Measurements from ENCODE around the gene NUDC. TPM values are rescaled to one million over a fixed set of nuclear protein-coding genes. Genes with fewer than 3 reads are reported as not detected.

Gene NUDC
- total RNA-seq, 4 donors from 2014 or later, result 20.6 to 133 (median 41.0) TPM

GRCh38 chr1:26949266-26949925, 27.9 kb downstream of the NUDC start:
- no peaks in the 10 kb centered on the region for H3K4me1 ChIP-seq
- no peaks in the 10 kb centered on the region for H3K36me3 ChIP-seq
- H3K9me3 ChIP-seq, result no peaks in the 10 kb centered on the region
- TF ChIP-seq POLR2A (IDR thresholded peaks at IDR 0.05) (no peak), CTCF (IDR thresholded peaks at IDR 0.05) (no peak)
- no peak overlapping the region for H3K27ac ChIP-seq
- no peak for DNase-seq
- H3K27me3 ChIP-seq, result no peaks in the 10 kb centered on the region
- no peak overlapping the region for H3K4me3 ChIP-seq
- intact Hi-C loops (cut with DNase I; ENCODE audit: low total_unique reads), result no loop called here

- no peaks in the 10 kb centered on the region for H3K9me3 ChIP-seq
- H3K4me1 ChIP-seq, result no peaks in the 10 kb centered on the region
- DNase-seq, result no peak
- no peak overlapping the region for H3K27ac ChIP-seq
- intact Hi-C loops (cut with DNase I; ENCODE audit: low total_unique reads), result no loop called here
- no peaks in the 10 kb centered on the region for H3K27me3 ChIP-seq
- H3K36me3 ChIP-seq, result no peaks in the 10 kb centered on the region
- TF ChIP-seq CTCF (IDR thresholded peaks at IDR 0.05), result no peak
- no peak for TF ChIP-seq POLR2A (IDR thresholded peaks at IDR 0.05)
- no peak overlapping the region for H3K4me3 ChIP-seq
Measured at GRCh38 chr1:26949926-26950319, 28.4 kb downstream of the NUDC start.

- Histone ChIP-seq H3K27me3 (peaks cover 0 to 3% of the 10 kb centered on the region in 2 donors), H3K27ac (no peak overlapping the region), H3K9me3 (no peaks in the 10 kb centered on the region), H3K4me3 (no peak overlapping the region), H3K4me1 (no peaks in the 10 kb centered on the region), H3K36me3 (no peaks in the 10 kb centered on the region)
- no peak for DNase-seq
- intact Hi-C loops (cut with DNase I; ENCODE audit: low total_unique reads), result no loop called here
- TF ChIP-seq POLR2A (IDR thresholded peaks at IDR 0.05) (no peak), CTCF (IDR thresholded peaks at IDR 0.05) (no peak)
Measured at GRCh38 chr1:26950602-26951001, 29.1 kb downstream of the NUDC start.

DNA sequence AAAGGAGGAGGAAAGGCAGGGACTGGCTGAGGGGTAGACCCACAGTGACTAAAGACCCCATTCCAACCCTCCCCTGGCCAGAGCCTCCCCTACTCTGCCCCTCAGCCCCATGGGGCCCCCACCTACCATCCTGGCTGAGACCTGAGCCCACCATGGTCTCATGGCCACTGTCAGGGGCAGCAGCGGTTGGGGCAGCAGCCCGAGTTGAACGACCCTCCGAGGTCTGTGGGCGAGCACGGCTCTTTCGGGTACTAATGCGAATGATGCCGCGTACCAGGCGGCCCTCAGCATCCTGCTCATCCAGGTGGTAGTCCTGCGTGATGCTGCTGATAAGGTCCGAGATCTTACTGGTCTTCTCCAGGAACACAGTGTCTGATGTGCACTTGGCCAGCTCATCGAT, 29.7 kb downstream of the NUDC start:
- H3K4me3 ChIP-seq, result no peak overlapping the region
- H3K27ac ChIP-seq, result no peak overlapping the region
- no peaks in the 10 kb centered on the region for H3K36me3 ChIP-seq
- H3K9me3 ChIP-seq, result no peaks in the 10 kb centered on the region
- DNase-seq, result no peak
- no peaks in the 10 kb centered on the region for H3K4me1 ChIP-seq
- peaks cover 0 to 3% of the 10 kb centered on the region in 2 donors for H3K27me3 ChIP-seq
- intact Hi-C loops (cut with DNase I; ENCODE audit: low total_unique reads), result no loop called here
- TF ChIP-seq CTCF (IDR thresholded peaks at IDR 0.05), result no peak
- no peak for TF ChIP-seq POLR2A (IDR thresholded peaks at IDR 0.05)

DNA sequence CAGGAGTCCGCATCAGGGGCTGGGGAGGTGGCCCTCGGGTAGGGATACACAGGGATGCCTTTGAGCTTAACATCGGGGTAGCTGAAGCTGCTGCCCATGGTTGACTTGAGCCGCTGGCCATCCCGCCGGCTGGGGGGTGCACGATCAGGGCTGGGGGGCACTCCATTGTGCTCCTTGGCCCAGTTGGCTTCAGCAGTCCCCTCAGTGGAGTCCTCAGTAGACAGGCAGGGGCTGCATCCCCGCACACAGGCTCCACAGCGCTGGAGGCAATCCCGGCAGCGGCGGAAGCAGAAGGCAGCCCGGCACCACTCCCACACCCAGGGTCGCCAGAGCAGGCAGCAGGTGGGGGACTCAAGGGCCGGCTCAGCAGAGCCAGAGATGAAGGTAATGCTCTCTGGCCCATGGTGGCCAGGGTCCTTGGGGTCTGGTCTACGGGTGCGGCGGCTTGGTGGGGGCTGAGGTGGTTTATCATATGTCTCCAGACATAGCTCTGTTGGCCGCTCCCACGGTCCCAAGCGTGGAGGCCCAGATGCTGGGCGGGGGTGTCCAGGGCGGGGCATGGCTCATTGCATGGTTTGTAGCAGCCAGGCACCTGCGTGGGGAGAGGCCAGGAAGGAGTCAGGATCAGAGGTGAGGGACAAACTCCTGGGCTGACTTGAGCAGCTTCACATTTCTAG, 30.4 kb downstream of the NUDC start:
- intact Hi-C loops (cut with DNase I; ENCODE audit: low total_unique reads), result no loop called here
- H3K27me3 ChIP-seq, result peaks cover 0 to 8% of the 10 kb centered on the region in 2 donors
- no peaks in the 10 kb centered on the region for H3K4me1 ChIP-seq
- no peaks in the 10 kb centered on the region for H3K36me3 ChIP-seq
- no peak for DNase-seq
- TF ChIP-seq POLR2A (IDR thresholded peaks at IDR 0.05), result no peak
- TF ChIP-seq CTCF (IDR thresholded peaks at IDR 0.05), result no peak
- H3K4me3 ChIP-seq, result no peak overlapping the region
- no peaks in the 10 kb centered on the region for H3K9me3 ChIP-seq
- H3K27ac ChIP-seq, result no peak overlapping the region

All from uterus (tissue), 4 donors.